Measurements from ENCODE around the gene SPATA9. TPM values are rescaled to one million over a fixed set of nuclear protein-coding genes. Genes with fewer than 3 reads are reported as not detected.

Gene SPATA9
- total and polyA plus RNA-seq, 9 of the 15 experiments (the other 6 are each of a cell fraction or from before 2014, with no cell fraction given) = 0.16 to 5.5 (median 0.39) TPM; not detected in 3

DNA sequence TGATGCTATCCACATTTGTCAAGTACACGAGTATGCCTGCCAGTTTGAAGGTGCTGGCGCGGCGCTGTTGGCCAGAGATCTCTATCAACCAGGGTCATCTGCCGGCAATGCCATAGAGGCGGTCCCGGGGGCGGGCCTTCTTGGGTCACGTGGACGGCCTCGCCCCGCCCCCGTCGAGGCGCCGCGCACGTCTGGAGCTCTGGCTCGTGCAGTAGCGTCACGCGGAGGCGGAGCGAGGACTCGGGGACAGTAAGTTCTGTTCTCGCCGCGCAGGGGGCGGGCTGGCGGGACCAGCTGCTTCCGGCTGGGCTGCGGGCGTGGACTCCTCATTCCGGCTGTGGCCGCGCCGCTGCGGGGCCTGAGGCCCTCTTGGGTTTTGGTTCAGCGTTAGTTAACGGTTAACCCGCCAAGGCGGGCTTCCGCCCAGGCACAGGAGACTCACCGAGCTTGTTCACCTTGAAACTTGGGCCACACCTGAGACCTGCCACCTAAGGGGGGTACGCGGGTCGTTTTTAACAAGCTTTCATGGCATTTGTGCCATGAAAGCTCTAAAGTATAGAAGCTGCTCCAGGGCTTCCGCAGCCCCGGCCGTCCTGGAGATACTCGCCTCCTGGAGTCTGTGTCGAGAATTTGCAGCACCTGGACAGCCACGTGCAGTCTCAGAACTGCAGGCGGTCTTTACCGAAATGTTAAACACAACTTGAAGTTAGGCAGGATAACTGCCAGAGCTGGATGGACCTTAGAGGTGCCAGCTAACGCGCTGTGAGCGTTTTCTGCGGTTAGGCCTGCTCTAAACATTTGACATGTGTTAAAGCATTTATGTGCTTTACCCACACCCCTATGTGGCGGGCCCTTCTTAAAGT is 36.0 kb downstream of the SPATA9 start, which contains the start of gene RFESD (continued):
- TF ChIP-seq, protein P1, sequence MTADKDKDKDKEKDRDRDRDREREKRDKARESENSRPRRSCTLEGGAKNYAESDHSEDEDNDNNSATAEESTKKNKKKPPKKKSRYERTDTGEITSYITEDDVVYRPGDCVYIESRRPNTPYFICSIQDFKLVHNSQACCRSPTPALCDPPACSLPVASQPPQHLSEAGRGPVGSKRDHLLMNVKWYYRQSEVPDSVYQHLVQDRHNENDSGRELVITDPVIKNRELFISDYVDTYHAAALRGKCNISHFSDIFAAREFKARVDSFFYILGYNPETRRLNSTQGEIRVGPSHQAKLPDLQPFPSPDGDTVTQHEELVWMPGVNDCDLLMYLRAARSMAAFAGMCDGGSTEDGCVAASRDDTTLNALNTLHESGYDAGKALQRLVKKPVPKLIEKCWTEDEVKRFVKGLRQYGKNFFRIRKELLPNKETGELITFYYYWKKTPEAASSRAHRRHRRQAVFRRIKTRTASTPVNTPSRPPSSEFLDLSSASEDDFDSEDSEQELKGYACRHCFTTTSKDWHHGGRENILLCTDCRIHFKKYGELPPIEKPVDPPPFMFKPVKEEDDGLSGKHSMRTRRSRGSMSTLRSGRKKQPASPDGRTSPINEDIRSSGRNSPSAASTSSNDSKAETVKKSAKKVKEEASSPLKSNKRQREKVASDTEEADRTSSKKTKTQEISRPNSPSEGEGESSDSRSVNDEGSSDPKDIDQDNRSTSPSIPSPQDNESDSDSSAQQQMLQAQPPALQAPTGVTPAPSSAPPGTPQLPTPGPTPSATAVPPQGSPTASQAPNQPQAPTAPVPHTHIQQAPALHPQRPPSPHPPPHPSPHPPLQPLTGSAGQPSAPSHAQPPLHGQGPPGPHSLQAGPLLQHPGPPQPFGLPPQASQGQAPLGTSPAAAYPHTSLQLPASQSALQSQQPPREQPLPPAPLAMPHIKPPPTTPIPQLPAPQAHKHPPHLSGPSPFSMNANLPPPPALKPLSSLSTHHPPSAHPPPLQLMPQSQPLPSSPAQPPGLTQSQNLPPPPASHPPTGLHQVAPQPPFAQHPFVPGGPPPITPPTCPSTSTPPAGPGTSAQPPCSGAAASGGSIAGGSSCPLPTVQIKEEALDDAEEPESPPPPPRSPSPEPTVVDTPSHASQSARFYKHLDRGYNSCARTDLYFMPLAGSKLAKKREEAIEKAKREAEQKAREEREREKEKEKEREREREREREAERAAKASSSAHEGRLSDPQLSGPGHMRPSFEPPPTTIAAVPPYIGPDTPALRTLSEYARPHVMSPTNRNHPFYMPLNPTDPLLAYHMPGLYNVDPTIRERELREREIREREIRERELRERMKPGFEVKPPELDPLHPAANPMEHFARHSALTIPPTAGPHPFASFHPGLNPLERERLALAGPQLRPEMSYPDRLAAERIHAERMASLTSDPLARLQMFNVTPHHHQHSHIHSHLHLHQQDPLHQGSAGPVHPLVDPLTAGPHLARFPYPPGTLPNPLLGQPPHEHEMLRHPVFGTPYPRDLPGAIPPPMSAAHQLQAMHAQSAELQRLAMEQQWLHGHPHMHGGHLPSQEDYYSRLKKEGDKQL (CRISPR knock-in tag; IDR thresholded peaks at IDR 0.05; ENCODE audit: borderline replicate concordance) = no peak
- TF ChIP-seq ZC3H4 (CRISPR knock-in tag; IDR thresholded peaks at IDR 0.05; ENCODE audit: borderline replicate concordance) (no peak), ESRRB (CRISPR knock-in tag; IDR thresholded peaks at IDR 0.05; ENCODE audit: borderline replicate concordance) (no peak), NEUROD1 (IDR thresholded peaks at IDR 0.05; ENCODE audit: borderline replicate concordance, low read depth, low read length, partially characterized antibody) (peak; percentile 63), ZNF507 (tag; conservative IDR thresholded peaks at IDR 0.05) (no peak), CTBP1 (IDR thresholded peaks at IDR 0.05; ENCODE audit: borderline replicate concordance) (peak; percentile 59; the same call in 1 of the 2 replicates), SRSF9 (IDR thresholded peaks at IDR 0.05; ENCODE audit: borderline replicate concordance, low read depth, low read length) (no peak), PURB (CRISPR knock-in tag; IDR thresholded peaks at IDR 0.05; ENCODE audit: low read depth) (no peak), HEY1 (CRISPR knock-in tag; IDR thresholded peaks at IDR 0.05; ENCODE audit: borderline replicate concordance) (no peak)
- TF ChIP-seq, protein P2, sequence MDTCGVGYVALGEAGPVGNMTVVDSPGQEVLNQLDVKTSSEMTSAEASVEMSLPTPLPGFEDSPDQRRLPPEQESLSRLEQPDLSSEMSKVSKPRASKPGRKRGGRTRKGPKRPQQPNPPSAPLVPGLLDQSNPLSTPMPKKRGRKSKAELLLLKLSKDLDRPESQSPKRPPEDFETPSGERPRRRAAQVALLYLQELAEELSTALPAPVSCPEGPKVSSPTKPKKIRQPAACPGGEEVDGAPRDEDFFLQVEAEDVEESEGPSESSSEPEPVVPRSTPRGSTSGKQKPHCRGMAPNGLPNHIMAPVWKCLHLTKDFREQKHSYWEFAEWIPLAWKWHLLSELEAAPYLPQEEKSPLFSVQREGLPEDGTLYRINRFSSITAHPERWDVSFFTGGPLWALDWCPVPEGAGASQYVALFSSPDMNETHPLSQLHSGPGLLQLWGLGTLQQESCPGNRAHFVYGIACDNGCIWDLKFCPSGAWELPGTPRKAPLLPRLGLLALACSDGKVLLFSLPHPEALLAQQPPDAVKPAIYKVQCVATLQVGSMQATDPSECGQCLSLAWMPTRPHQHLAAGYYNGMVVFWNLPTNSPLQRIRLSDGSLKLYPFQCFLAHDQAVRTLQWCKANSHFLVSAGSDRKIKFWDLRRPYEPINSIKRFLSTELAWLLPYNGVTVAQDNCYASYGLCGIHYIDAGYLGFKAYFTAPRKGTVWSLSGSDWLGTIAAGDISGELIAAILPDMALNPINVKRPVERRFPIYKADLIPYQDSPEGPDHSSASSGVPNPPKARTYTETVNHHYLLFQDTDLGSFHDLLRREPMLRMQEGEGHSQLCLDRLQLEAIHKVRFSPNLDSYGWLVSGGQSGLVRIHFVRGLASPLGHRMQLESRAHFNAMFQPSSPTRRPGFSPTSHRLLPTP (IDR thresholded peaks at IDR 0.05; ENCODE audit: borderline replicate concordance, extremely low read depth, insufficient read length) = no peak
- TF ChIP-seq, protein P3, sequence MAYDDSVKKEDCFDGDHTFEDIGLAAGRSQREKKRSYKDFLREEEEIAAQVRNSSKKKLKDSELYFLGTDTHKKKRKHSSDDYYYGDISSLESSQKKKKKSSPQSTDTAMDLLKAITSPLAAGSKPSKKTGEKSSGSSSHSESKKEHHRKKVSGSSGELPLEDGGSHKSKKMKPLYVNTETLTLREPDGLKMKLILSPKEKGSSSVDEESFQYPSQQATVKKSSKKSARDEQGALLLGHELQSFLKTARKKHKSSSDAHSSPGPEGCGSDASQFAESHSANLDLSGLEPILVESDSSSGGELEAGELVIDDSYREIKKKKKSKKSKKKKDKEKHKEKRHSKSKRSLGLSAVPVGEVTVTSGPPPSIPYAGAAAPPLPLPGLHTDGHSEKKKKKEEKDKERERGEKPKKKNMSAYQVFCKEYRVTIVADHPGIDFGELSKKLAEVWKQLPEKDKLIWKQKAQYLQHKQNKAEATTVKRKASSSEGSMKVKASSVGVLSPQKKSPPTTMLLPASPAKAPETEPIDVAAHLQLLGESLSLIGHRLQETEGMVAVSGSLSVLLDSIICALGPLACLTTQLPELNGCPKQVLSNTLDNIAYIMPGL (CRISPR knock-in tag; IDR thresholded peaks at IDR 0.05) = peak; percentile 47
